OCI-LY1 (cell line): ENCODE data around the gene MYLIP.

Source experiments
- H2AFZ ChIP-seq: fragments of 200-600 bp; sonication (generic), shearing (Covaris generic); 2 replicates; pipeline ENCODE4 v1.6.0; 2014; ENCODE audit warnings: antibody characterized with exemption, mild to moderate bottlenecking, low read length
- H3F3A ChIP-seq: fragments of 200-600 bp; sonication (generic), shearing (Covaris generic); 2 replicates; pipeline ENCODE4 v1.6.0; 2014; ENCODE audit warnings: mild to moderate bottlenecking, antibody characterized with exemption, low read length, moderate library complexity; ENCODE audit not compliant: insufficient read depth
- H3K27ac ChIP-seq: fragments of 200-600 bp; sonication (generic); 2 replicates; pipeline ENCODE4 v1.5.1; 2014; ENCODE audit warnings: low read length, mixed run types, mild to moderate bottlenecking, low read depth; ENCODE audit not compliant: poor library complexity, severe bottlenecking
- H3K27me3 ChIP-seq: fragments of 200-600 bp; sonication (generic); 2 replicates; pipeline ENCODE4 v1.6.0; 2014; ENCODE audit warnings: antibody characterized with exemption, mild to moderate bottlenecking, low read length, moderate library complexity; ENCODE audit not compliant: insufficient read depth
- H3K36me3 ChIP-seq: fragments of 200-600 bp; sonication (generic); 2 replicates; pipeline ENCODE4 v1.6.1; 2014; ENCODE audit warnings: mild to moderate bottlenecking, antibody characterized with exemption, low read length, moderate library complexity, mixed read lengths; ENCODE audit not compliant: insufficient read depth
- H3K4me1 ChIP-seq: fragments of 200-600 bp; sonication (generic); 2 replicates; pipeline ENCODE4 v1.5.1; 2014; ENCODE audit warnings: mild to moderate bottlenecking, low read length, moderate library complexity; ENCODE audit not compliant: insufficient read depth, severe bottlenecking
- H3K4me2 ChIP-seq: fragments of 200-600 bp; sonication (generic), shearing (Covaris generic); 2 replicates; pipeline ENCODE4 v1.6.1; 2014; ENCODE audit warnings: low read length
- H3K4me3 ChIP-seq: fragments of 200-600 bp; sonication (generic); 2 replicates; pipeline ENCODE4 v1.5.1; 2014; ENCODE audit warnings: low read length, low read depth, mild to moderate bottlenecking, mixed read lengths; ENCODE audit not compliant: poor library complexity, severe bottlenecking
- H3K79me2 ChIP-seq: fragments of 200-600 bp; shearing (Covaris generic); 2 replicates; pipeline ENCODE4 v1.6.1; 2016; ENCODE audit warnings: mixed run types, low read length, mixed read lengths; ENCODE audit not compliant: insufficient read depth
- H3K9ac ChIP-seq: fragments of 200-600 bp; sonication (generic), shearing (Covaris generic); 2 replicates; pipeline ENCODE4 v1.6.1; 2014; ENCODE audit warnings: mild to moderate bottlenecking, low read length, mixed read lengths
- H3K9me2 ChIP-seq: fragments of 200-600 bp; sonication (generic), shearing (Covaris generic); 2 replicates; pipeline ENCODE4 v1.6.1; 2014; ENCODE audit warnings: low read depth, mild to moderate bottlenecking, low read length, mixed read lengths
- H3K9me3 ChIP-seq: fragments of 200-600 bp; shearing (Covaris generic); 2 replicates; pipeline ENCODE4 v1.6.1; 2014; ENCODE audit warnings: low read length, mixed read lengths
- H4K20me1 ChIP-seq: fragments of 200-600 bp; sonication (generic), shearing (Covaris generic); 2 replicates; pipeline ENCODE4 v1.6.0; 2016; ENCODE audit warnings: mild to moderate bottlenecking, low read length; ENCODE audit not compliant: insufficient read depth
- CTCF ChIP-seq: fragments of 200-600 bp; sonication (generic), shearing (Covaris generic); IDR thresholded peaks from 2 replicates; pipeline ENCODE4 v1.5.1; 2017; ENCODE audit warnings: mild to moderate bottlenecking, antibody characterized with exemption, low read length, moderate library complexity, mixed read lengths
- EZH2 ChIP-seq: fragments of 200-600 bp; sonication (generic), shearing (Covaris generic); IDR thresholded peaks from 2 replicates; pipeline ENCODE4 v1.8.0; 2017; ENCODE audit warnings: borderline replicate concordance, mixed run types, mild to moderate bottlenecking, antibody characterized with exemption, low read length, moderate library complexity, mixed read lengths

The MYLIP gene

GRCh38 chr6:16108921-16109658, 19.8 kb upstream of the MYLIP start:
- TF ChIP-seq EZH2: no peak
- TF ChIP-seq CTCF: no peak
- Histone ChIP-seq H3K9ac (no peak overlapping the region), H3K27ac (no peak overlapping the region), H3K9me3 (no peaks in the 10 kb centered on the region), H3K36me3 (no peaks in the 10 kb centered on the region), H3K4me1 (no peaks in the 10 kb centered on the region), H3K9me2 (no peaks in the 10 kb centered on the region), H2AFZ (no peak overlapping the region), H3K4me2 (no peak overlapping the region), H4K20me1 (no peaks in the 10 kb centered on the region), H3K79me2 (no peaks in the 10 kb centered on the region), H3K27me3 (no peaks in the 10 kb centered on the region), H3K4me3 (no peak overlapping the region), H3F3A (no peaks in the 10 kb centered on the region)

- Histone ChIP-seq H3K27me3 (no peaks in the 10 kb centered on the region), H3K9me3 (no peaks in the 10 kb centered on the region), H4K20me1 (no peaks in the 10 kb centered on the region), H3K4me2 (no peak overlapping the region), H3K9me2 (no peaks in the 10 kb centered on the region), H2AFZ (no peak overlapping the region), H3K27ac (no peak overlapping the region), H3K36me3 (no peaks in the 10 kb centered on the region), H3K4me3 (no peak overlapping the region), H3K4me1 (no peaks in the 10 kb centered on the region), H3K9ac (no peak overlapping the region), H3F3A (no peaks in the 10 kb centered on the region), H3K79me2 (no peaks in the 10 kb centered on the region)
- TF ChIP-seq CTCF (no peak), EZH2 (no peak)
Observed at GRCh38 chr6:16109659-16110305, 19.1 kb upstream of the MYLIP start.

GRCh38 chr6:16118825-16119224, 10.1 kb upstream of the MYLIP start:
- Histone ChIP-seq H4K20me1 (no peaks in the 10 kb centered on the region), H3F3A (no peaks in the 10 kb centered on the region)
- TF ChIP-seq CTCF (no peak), EZH2 (no peak)

More at GRCh38 chr6:16118825-16119224, 10.1 kb upstream of the MYLIP start:
- Histone ChIP-seq H3K9ac (no peak overlapping the region), H3K4me3 (no peak overlapping the region), H3K4me2 (no peak overlapping the region), H2AFZ (no peak overlapping the region), H3K27ac (no peak overlapping the region), H3K4me1 (no peaks in the 10 kb centered on the region), H3K9me3 (no peaks in the 10 kb centered on the region), H3K36me3 (no peaks in the 10 kb centered on the region), H3K9me2 (no peaks in the 10 kb centered on the region), H3K27me3 (no peaks in the 10 kb centered on the region), H3K79me2 (no peaks in the 10 kb centered on the region)
